ENCODE data around the gene IGSF9B. TPM values are rescaled to one million over a fixed set of nuclear protein-coding genes. Genes with fewer than 3 reads are reported as not detected.
"Not testable (repeated sequence)": the region's sequence is repeated elsewhere in the genome, so short reads cannot be mapped to it uniquely, and the experiment has no call there.

Gene IGSF9B
- total RNA-seq (2014; rRNA removed; shearing (Covaris generic); ENCODE audit: low replicate concordance), result 3.5 and 5.6 TPM in 2 replicates

- peaks cover 7% of the 10 kb centered on the region for H3K4me1 ChIP-seq (ENCODE audit: low read length)
- H3K4me2 ChIP-seq (ENCODE audit: low read depth, low read length, poor library complexity, severe bottlenecking), result peak within 1 kb of the TSS; percentile 69
Measured at GRCh38 chr11:133956650-133957633, at the start of gene IGSF9B. Gene IGSF9B (minus strand): TSS chr11:133956968. CDS start chr11:133956754, 214 bp downstream.

DNA sequence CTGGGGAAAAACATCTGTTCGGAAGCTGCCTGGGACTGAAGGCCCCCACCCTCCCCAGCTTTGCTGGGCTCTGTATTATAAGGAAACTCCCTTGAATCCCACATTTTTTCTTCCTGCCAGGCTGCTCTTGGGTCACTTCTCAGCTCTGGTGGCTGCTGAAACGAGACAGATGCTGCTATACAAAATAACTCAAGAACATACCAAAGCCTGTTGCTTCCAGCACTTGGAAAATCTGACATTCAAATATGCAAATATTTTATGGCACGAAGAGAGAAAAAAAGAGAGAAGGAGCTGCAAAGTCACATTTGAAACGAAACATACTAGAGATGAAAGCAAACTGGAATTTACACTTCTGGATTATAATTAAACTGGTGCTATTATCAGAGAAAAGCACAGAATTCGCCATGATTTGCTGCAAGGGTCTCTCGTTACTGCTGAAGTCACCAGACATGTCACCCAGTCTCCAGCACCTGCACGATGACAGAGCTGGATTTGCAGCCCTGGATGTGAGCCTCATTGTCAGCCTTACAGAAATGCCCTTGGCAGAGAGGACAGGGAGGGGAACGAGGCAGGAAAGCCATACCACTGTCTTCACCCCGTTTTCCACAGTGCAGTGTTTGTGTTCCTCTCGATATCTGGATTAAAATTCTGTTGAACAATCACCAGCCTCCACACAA lies 47.9 kb upstream of the IGSF9B start:
- Histone ChIP-seq H4K20me1 (ENCODE audit: insufficient read depth, low read depth, low read length) (no peaks in the 10 kb centered on the region), H2AFZ (ENCODE audit: low read length) (no peak overlapping the region), H3K4me3 (ENCODE audit: low read length) (no peak overlapping the region), H3K27me3 (ENCODE audit: low read length) (no peaks in the 10 kb centered on the region), H3K4me2 (ENCODE audit: low read depth, low read length, poor library complexity, severe bottlenecking) (peak overlapping the region; percentile 40), H3K9me3 (ENCODE audit: low read length) (no peaks in the 10 kb centered on the region), H3K9ac (ENCODE audit: low read length) (peak overlapping the region; percentile 26; the same call in 1 of the 2 replicates), H3K27ac (ENCODE audit: low read length) (peak overlapping the region; percentile 89), H3K9me2 (replicated peaks; ENCODE audit: insufficient read depth, low read length) (no peaks in the 10 kb centered on the region), H3K79me2 (ENCODE audit: low read length) (no peaks in the 10 kb centered on the region), H3K4me1 (ENCODE audit: low read length) (peaks cover 76% of the 10 kb centered on the region), H3K36me3 (ENCODE audit: insufficient read depth, low read length) (no peaks in the 10 kb centered on the region)
- no peak for DNase-seq

More at GRCh38 chr11:133956650-133957633, at the start of gene IGSF9B:
- Histone ChIP-seq H3K27ac (ENCODE audit: low read length) (no peak within 1 kb of the TSS), H3K27me3 (ENCODE audit: low read length) (no peaks in the 10 kb centered on the region), H2AFZ (ENCODE audit: low read length) (peak within 1 kb of the TSS; percentile 62; the same call in 1 of the 2 replicates), H3K9me2 (replicated peaks; ENCODE audit: insufficient read depth, low read length) (no peaks in the 10 kb centered on the region), H3K36me3 (ENCODE audit: insufficient read depth, low read length) (no peaks in the 10 kb centered on the region), H4K20me1 (ENCODE audit: insufficient read depth, low read depth, low read length) (0 out of 2 replicates have a peak, but pooled peaks cover 2% of the 10 kb centered on the region), H3K9me3 (ENCODE audit: low read length) (no peaks in the 10 kb centered on the region), H3K9ac (ENCODE audit: low read length) (peak within 1 kb of the TSS; percentile 65), H3K4me3 (ENCODE audit: low read length) (peak within 1 kb of the TSS; percentile 69), H3K79me2 (ENCODE audit: low read length) (no peaks in the 10 kb centered on the region)
- DNase-seq, result peak; percentile 91

GRCh38 chr11:134003792-134004495 lies 47.2 kb upstream of the IGSF9B start:
- Histone ChIP-seq H3K27me3 (ENCODE audit: low read length) (no peaks in the 10 kb centered on the region), H3K9me2 (replicated peaks; ENCODE audit: insufficient read depth, low read length) (no peaks in the 10 kb centered on the region), H3K27ac (ENCODE audit: low read length) (peak overlapping the region; percentile 89), H3K79me2 (ENCODE audit: low read length) (no peaks in the 10 kb centered on the region), H3K9me3 (ENCODE audit: low read length) (no peaks in the 10 kb centered on the region), H4K20me1 (ENCODE audit: insufficient read depth, low read depth, low read length) (no peaks in the 10 kb centered on the region), H3K36me3 (ENCODE audit: insufficient read depth, low read length) (no peaks in the 10 kb centered on the region), H2AFZ (ENCODE audit: low read length) (peak overlapping the region; percentile 36; the same call in 1 of the 2 replicates), H3K4me1 (ENCODE audit: low read length) (peaks cover 76% of the 10 kb centered on the region), H3K9ac (ENCODE audit: low read length) (peak overlapping the region; percentile 26), H3K4me2 (ENCODE audit: low read depth, low read length, poor library complexity, severe bottlenecking) (peak overlapping the region; percentile 40), H3K4me3 (ENCODE audit: low read length) (no peak overlapping the region)
- no peak for DNase-seq

DNA sequence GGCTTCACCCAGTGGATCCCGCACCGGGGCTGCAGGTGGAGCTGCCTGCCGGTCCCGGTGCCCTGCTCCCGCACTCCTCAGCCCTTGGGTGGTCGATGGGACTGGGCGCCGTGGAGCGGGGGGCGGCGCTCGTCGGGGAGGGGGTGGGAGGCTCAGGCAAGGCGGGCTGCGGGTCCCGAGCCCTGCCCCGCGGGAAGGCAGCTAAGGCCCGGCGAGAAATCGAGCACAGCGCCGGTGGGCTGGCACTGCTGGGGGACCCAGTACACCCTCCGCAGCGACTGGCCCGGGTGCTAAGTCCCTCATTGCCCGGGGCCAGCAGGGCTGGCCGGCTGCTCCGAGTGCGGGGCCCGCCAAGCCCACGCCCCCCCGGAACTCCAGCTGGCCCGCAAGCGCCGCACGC lies 46.1 kb upstream of the IGSF9B start:
- not testable (repeated sequence) for H3K9me3 ChIP-seq (ENCODE audit: low read length); H3K4me2 ChIP-seq (ENCODE audit: low read depth, low read length, poor library complexity, severe bottlenecking); H2AFZ ChIP-seq (ENCODE audit: low read length); H3K79me2 ChIP-seq (ENCODE audit: low read length); H3K27me3 ChIP-seq (ENCODE audit: low read length); H4K20me1 ChIP-seq (ENCODE audit: insufficient read depth, low read depth, low read length); H3K27ac ChIP-seq (ENCODE audit: low read length); H3K36me3 ChIP-seq (ENCODE audit: insufficient read depth, low read length); H3K9me2 ChIP-seq (replicated peaks; ENCODE audit: insufficient read depth, low read length); DNase-seq; H3K4me3 ChIP-seq (ENCODE audit: low read length); H3K9ac ChIP-seq (ENCODE audit: low read length)
- H3K4me1 ChIP-seq (ENCODE audit: low read length), result peaks cover 78% of the 10 kb centered on the region

GRCh38 chr11:134002338-134002737 lies 45.6 kb upstream of the IGSF9B start:
- H3K27me3 ChIP-seq (ENCODE audit: low read length); H3K9me2 ChIP-seq (replicated peaks; ENCODE audit: insufficient read depth, low read length); H3K9me3 ChIP-seq (ENCODE audit: low read length); H4K20me1 ChIP-seq (ENCODE audit: insufficient read depth, low read depth, low read length); H3K79me2 ChIP-seq (ENCODE audit: low read length); H3K4me3 ChIP-seq (ENCODE audit: low read length); H3K36me3 ChIP-seq (ENCODE audit: insufficient read depth, low read length); H2AFZ ChIP-seq (ENCODE audit: low read length): not testable (repeated sequence)
- H3K27ac ChIP-seq (ENCODE audit: low read length), result peak overlapping the region; percentile 98
- peaks cover 78% of the 10 kb centered on the region for H3K4me1 ChIP-seq (ENCODE audit: low read length)
- peak; percentile 49 for DNase-seq
- peak overlapping the region; percentile 65 for H3K4me2 ChIP-seq (ENCODE audit: low read depth, low read length, poor library complexity, severe bottlenecking)
- peak overlapping the region; percentile 77 for H3K9ac ChIP-seq (ENCODE audit: low read length)

GRCh38 chr11:134001596-134001995 lies 44.8 kb upstream of the IGSF9B start:
- no peak overlapping the region for H2AFZ ChIP-seq (ENCODE audit: low read length)

GRCh38 chr11:134001088-134001487 lies 44.3 kb upstream of the IGSF9B start:
- Histone ChIP-seq H3K9me3 (ENCODE audit: low read length) (no peaks in the 10 kb centered on the region), H4K20me1 (ENCODE audit: insufficient read depth, low read depth, low read length) (no peaks in the 10 kb centered on the region), H3K4me3 (ENCODE audit: low read length) (peak overlapping the region; percentile 51; the same call in 1 of the 2 replicates), H3K9ac (ENCODE audit: low read length) (peak overlapping the region; percentile 77), H3K27me3 (ENCODE audit: low read length) (no peaks in the 10 kb centered on the region), H3K79me2 (ENCODE audit: low read length) (no peaks in the 10 kb centered on the region), H3K27ac (ENCODE audit: low read length) (peak overlapping the region; percentile 98), H3K36me3 (ENCODE audit: insufficient read depth, low read length) (no peaks in the 10 kb centered on the region), H2AFZ (ENCODE audit: low read length) (no peak overlapping the region), H3K9me2 (replicated peaks; ENCODE audit: insufficient read depth, low read length) (no peaks in the 10 kb centered on the region), H3K4me1 (ENCODE audit: low read length) (peaks cover 73% of the 10 kb centered on the region), H3K4me2 (ENCODE audit: low read depth, low read length, poor library complexity, severe bottlenecking) (peak overlapping the region; percentile 65)
- peak; percentile 79 for DNase-seq

More at GRCh38 chr11:134001596-134001995, 44.8 kb upstream of the IGSF9B start:
- H3K27me3 ChIP-seq (ENCODE audit: low read length), result no peaks in the 10 kb centered on the region
- H3K9ac ChIP-seq (ENCODE audit: low read length), result peak overlapping the region; percentile 77
- H3K36me3 ChIP-seq (ENCODE audit: insufficient read depth, low read length), result no peaks in the 10 kb centered on the region
- peak overlapping the region; percentile 44; the same call in 1 of the 2 replicates for H3K4me3 ChIP-seq (ENCODE audit: low read length)
- no peaks in the 10 kb centered on the region for H3K79me2 ChIP-seq (ENCODE audit: low read length)
- no peaks in the 10 kb centered on the region for H4K20me1 ChIP-seq (ENCODE audit: insufficient read depth, low read depth, low read length)
- DNase-seq, result peak; percentile 69
- no peaks in the 10 kb centered on the region for H3K9me3 ChIP-seq (ENCODE audit: low read length)
- peak overlapping the region; percentile 98 for H3K27ac ChIP-seq (ENCODE audit: low read length)
- peaks cover 73% of the 10 kb centered on the region for H3K4me1 ChIP-seq (ENCODE audit: low read length)
- H3K9me2 ChIP-seq (replicated peaks; ENCODE audit: insufficient read depth, low read length), result no peaks in the 10 kb centered on the region
- H3K4me2 ChIP-seq (ENCODE audit: low read depth, low read length, poor library complexity, severe bottlenecking), result peak overlapping the region; percentile 65

All from Karpas-422 (cell line).